Stimulated activated CD4-positive, alpha-beta T cell treated with anti-CD3 and anti-CD28 coated beads, Interleukin-2, amount 100 ng/mL, for 4 hours (primary cell): Measurements from ENCODE around the gene FAM234A.
"Not testable (repeated sequence)": the region's sequence is repeated elsewhere in the genome, so short reads cannot be mapped to it uniquely, and the experiment has no call there.

Source experiments
- DNase-seq: peaks from one replicate; pipeline ENCODE4 v3.0.0-alpha.2; 2020; ENCODE audit warnings: low read depth

The FAM234A gene

GRCh38 chr16:234468-235305 is at the start of gene FAM234A:
FAM234A (plus strand) TSS chr16:234821; CDS start chr16:254414, 19,593 bp downstream.
- DNase-seq: peak; percentile 92

- no peak for DNase-seq
Observed at GRCh38 chr16:185213-185612, 49.4 kb upstream of the FAM234A start.

- no peak for DNase-seq
Observed at GRCh38 chr16:185691-186090, 48.9 kb upstream of the FAM234A start.

- DNase-seq: no peak
Observed at GRCh38 chr16:187330-187729, 47.3 kb upstream of the FAM234A start.

GRCh38 chr16:188674-189073 is 45.9 kb upstream of the FAM234A start:
- DNase-seq: no peak

- no peak for DNase-seq
Observed at GRCh38 chr16:189604-190186, 44.9 kb upstream of the FAM234A start.

GRCh38 chr16:191831-192230 is 42.8 kb upstream of the FAM234A start:
- DNase-seq: no peak

- DNase-seq: no peak
Observed at GRCh38 chr16:192686-193085, 41.9 kb upstream of the FAM234A start.

- DNase-seq: no peak
Observed at GRCh38 chr16:193441-193840, 41.2 kb upstream of the FAM234A start.

GRCh38 chr16:194516-194915 is 40.1 kb upstream of the FAM234A start:
- no peak for DNase-seq

GRCh38 chr16:200388-200787 is 34.2 kb upstream of the FAM234A start:
- DNase-seq: no peak

- no peak for DNase-seq
Observed at GRCh38 chr16:203246-203645, 31.4 kb upstream of the FAM234A start.

- not testable (repeated sequence) for DNase-seq
Observed at GRCh38 chr16:204046-204445, 30.6 kb upstream of the FAM234A start.

- DNase-seq: not testable (repeated sequence)
Observed at GRCh38 chr16:209359-209758, 25.3 kb upstream of the FAM234A start.

GRCh38 chr16:211631-212180 is 22.9 kb upstream of the FAM234A start:
- not testable (repeated sequence) for DNase-seq

- DNase-seq: no peak
Observed at GRCh38 chr16:212999-213398, 21.6 kb upstream of the FAM234A start.

- DNase-seq: no peak
Observed at GRCh38 chr16:220021-220420, 14.6 kb upstream of the FAM234A start.

- DNase-seq: no peak
Observed at GRCh38 chr16:228151-228851, 6.3 kb upstream of the FAM234A start.

- DNase-seq: peak; percentile 81
Observed at GRCh38 chr16:228852-229730, 5.5 kb upstream of the FAM234A start, which contains the start of gene LUC7L. LUC7L (minus strand) TSS chr16:229449; CDS start chr16:229339, 110 bp downstream.

- DNase-seq: no peak
Observed at GRCh38 chr16:229731-230281, 4.8 kb upstream of the FAM234A start.

GRCh38 chr16:230351-230750 is 4.3 kb upstream of the FAM234A start:
- DNase-seq: not testable (repeated sequence)
